Fibroblast of gingiva (primary cell): Measurements from ENCODE around the gene PLEKHM2.

ENCODE experiments used
- DNase-seq: peaks from one replicate; pipeline ENCODE4 v3.0.0-alpha.2; 2011; ENCODE audit warnings: low read depth

The PLEKHM2 gene

DNA sequence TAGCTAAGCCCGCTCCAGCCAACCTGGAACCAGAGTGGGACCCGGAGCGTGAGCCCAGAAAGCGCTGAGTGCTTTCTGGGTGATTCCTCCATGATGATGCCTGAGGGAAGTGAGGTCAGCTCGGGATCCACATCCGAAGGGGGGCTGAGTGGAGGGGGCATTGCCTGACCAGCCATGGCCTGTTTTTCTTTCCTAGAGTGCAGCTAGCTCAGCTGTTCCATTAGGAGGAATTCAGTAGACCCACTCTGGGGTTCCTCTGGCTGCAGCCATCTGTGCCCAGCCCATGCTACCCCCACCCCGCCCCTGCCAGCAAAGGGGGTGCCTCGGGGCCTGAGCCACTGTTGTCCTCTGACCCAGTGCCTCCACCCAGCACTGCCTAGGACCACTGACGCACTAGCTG is 42.4 kb downstream of the PLEKHM2 start:
- no peak for DNase-seq

DNA sequence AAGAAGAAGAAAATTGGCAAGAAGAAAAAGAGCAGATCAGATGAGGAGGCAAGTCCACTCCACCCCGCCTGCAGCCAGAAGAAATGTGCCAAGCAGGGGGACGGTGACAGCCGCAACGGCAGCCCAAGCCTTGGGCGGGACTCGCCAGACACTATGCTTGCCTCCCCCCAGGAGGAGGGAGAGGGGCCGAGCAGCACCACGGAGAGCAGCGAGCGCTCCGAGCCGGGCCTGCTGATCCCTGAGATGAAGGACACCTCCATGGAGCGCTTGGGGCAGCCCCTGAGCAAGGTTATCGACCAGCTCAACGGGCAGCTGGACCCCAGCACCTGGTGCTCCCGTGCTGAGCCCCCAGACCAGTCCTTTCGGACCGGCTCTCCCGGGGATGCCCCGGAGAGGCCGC is 42.9 kb downstream of the PLEKHM2 start:
- no peak for DNase-seq

DNA sequence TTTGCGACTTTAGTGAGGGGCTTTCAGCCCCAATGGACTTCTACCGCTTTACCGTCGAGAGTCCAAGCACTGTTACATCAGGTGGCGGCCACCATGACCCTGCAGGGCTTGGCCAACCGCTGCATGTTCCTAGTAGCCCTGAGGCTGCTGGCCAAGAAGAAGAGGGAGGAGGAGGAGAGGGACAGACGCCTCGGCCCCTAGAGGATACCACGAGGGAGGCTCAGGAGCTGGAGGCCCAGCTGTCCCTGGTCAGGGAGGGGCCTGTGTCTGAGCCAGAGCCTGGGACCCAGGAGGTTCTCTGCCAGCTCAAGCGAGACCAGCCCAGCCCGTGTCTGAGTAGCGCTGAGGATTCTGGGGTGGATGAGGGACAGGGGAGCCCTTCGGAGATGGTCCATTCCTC is 43.3 kb downstream of the PLEKHM2 start:
- DNase-seq = no peak

DNA sequence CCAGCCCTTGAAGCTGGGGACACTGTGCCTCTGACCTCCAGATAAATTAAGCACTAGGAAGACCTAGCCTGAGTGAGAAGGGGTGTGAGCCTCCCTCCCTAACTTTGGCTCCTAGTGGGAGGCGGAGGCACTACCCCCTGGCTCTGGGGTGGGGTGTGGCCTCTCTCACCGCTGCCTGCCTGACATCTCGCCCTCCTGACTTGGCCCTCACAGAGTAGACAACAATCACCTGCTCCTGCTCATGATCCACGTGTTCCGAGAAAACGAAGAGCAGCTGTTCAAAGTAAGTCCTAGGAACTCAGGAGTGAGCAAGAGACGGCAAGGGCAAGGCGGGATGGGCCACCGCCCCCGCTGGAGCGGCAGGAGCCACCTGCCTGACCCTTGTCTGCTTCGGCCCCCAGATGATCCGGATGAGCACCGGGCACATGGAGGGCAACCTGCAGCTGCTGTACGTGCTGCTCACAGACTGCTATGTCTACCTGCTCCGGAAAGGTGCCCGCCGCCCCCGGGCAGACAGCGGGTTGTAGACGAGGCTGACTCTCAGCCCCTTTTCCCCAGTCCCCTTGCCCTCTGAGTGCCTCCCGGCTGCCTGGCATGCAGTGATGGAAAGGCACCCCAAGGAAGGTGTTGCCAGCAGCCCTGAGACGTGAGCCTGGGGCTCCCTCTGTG is 43.9 kb downstream of the PLEKHM2 start:
- DNase-seq = no peak

DNA sequence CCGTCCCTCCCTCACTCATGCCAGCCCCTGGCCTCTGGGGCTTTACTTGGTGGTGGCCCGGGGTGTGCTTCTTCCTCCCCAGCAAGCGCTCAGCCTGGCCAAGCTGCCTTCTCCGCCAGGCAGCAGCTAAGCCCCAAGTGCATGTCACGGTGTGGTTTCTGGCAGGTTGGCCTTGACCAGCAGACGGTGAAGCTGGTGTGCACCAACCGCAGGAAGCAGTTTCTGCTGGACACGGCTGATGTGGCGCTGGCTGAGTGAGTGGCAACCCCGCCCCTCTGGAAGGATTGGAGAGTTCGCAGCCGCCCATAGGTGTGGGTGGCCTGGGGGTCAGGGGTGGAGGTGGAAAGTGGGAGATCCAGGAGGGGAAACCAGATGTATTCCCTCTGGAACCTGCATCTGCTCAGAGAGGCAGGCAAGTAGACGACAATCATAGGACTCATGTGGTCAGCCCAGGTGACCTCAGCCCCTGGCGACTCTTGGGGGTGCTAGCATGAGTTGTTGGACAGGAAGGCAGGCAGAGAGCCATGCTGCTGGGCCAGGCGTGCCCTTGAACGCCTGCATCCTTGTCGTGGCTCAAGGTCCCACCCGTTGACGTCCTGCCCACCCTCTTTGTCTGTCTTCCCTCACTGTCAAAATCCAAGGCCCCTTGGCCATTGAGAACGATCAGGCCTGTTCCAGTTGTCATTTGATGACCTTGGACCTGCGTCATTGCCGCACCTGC is 45.0 kb downstream of the PLEKHM2 start:
- DNase-seq = no peak

DNA sequence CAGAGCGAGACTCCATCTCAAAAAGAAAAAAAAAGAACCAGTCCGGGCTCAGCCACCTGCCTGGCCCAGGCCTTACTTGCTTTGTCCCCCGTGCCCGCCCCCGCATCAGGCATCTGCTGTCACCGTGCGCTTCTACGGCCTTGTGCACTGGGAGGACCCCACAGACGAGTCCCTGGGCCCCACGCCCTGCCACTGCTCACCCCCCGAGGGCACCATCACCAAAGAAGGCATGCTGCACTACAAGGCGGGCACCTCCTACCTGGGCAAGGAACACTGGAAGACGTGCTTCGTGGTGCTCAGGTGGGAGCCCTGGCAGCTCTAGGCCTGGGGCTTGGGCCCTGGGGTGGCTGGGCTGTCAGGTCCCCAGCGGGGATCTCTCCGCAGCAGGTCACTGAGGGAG is 46.3 kb downstream of the PLEKHM2 start:
- no peak for DNase-seq

DNA sequence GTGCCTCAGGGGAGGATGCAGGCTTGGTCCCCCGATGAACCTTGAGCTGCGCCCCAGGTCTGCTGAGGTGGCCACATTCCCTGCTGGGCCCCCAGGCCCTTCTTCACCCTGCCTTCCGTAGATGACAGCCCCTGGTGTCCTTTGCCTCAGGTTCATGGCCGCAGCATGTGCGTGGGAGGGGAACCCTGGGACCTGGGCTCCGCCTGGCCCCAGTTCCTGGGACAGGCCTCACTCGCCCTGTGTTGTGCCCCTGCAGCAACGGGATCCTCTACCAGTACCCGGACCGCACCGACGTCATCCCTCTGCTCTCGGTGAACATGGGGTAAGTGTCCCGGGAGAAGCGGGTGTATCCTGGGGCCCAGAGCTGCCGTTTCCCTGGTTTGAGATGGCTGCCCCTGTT is 46.8 kb downstream of the PLEKHM2 start:
- DNase-seq = no peak

DNA sequence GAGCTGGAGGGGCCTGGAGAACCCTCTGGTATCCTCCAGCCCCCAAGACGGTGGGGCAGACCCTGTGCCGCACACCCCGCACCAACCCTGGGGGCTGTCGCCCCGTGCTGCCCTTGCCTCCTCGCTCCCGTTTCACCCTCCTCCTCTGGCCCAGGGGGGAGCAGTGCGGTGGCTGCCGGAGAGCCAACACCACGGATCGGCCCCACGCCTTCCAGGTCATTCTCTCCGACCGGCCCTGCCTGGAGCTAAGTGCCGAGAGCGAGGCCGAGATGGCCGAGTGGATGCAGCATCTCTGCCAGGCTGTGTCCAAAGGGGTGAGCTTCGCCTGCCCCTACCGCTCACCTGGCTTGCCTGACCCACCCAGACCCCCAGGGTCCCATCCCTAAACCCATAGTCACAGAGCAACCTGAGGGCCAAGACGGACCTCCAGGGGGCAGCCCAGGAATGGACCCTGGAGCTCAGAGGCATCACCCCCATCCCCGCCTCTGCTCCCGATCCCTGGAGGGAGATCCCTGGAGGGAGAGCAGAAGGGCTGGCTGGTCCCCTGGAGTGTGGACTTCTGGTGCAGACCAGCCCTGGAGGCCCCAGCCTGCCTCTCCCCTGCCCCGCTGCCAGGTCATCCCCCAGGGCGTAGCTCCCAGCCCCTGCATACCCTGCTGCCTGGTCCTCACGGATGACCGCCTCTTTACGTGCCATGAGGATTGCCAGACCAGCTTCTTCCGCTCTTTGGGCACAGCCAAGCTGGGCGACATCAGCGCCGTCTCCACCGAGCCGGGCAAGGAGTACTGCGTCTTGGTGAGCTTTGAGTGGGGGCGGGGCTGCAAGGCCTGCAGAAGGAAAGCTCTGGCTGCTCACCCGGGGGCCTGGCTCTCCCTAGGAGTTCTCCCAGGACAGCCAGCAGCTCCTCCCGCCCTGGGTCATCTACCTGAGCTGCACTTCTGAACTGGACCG is 47.9 kb downstream of the PLEKHM2 start:
- DNase-seq = no peak

DNA sequence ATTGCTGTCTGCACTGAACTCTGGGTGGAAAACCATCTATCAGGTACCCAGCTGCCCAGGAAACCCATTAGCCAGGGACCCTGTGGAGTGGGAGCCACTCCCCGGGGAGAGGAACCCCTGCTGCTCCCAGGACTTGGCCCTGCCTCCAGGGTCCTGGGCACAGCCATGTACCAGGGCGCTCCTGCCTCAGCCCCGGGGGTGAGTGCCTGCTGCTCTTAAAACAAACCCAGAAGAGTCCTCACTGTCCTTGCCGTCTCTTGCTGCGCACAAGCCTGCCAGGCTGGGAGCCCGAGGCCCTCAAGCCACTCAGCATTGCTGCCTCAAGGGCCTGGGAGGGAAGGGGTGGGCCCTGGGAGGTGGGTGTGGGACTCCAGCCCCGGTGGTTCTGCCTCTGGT is 48.6 kb downstream of the PLEKHM2 start:
- DNase-seq = no peak

DNA sequence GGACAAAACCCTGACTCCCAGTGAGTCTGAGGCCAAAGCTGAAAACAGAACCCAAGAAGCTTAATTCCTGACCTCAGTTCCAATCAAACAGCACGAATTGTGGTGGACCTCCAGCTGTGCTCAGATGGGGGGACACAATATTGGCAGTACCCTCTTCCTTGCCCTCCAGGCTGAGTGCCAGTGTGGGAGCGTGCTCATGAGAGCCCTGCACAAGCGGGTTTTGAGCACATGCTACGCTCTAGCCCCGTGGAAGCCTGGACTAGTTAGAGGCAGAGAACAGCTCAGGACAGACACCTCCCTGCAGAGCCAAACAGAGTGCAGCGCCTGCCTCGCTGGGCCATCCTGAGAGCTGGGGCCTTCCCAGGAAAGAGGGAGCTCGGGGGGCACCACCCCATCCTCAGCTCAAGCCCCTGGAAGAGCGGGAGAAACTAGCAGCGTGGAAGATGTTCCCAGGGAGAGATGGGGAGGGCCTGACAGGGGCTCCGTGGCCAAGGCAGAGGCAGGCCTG is 49.2 kb downstream of the PLEKHM2 start:
- DNase-seq = no peak

DNA sequence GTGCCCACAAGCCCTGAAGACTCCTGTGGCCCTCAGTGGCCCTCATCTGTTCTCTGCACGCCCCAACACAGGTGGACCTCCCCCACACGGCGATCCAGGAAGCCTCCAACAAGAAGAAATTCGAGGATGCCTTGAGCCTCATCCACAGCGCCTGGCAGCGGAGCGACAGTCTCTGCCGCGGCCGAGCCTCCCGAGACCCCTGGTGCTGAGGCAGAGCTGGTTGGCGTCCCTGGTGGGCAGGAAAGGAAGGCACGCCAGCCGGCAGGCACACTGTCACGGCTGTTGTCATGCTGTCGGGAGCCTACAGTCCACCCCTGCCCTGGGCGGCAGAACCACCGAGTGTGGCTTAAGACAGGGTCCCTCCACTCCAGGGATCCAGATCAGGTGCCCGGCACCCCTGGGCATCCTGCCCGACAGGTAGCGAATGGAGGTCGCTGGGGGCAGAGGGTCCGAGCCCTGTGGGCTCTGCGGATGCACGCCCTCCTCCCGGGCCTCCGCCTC is 49.7 kb downstream of the PLEKHM2 start:
- no peak for DNase-seq

DNA sequence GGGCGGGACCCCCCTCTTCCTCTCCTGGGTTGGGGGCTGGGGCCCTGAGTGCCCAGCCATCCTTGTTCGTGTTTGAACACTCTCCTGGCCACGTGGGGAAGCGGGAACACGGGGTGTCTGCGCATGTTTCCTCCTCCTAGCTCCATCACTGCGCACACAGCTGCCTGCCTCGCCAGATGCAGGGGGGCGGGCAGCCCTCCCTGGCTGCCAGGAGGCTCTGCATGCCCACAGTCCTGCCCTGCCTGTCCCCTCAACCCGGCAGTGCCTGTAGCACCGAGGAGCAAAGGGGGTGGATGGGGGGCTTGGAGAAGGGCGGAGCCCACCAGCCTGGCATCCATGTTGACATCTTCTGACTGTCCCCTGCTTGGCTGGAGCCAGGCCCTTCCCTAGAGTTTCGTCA is 50.2 kb downstream of the PLEKHM2 start:
- DNase-seq = no peak

DNA sequence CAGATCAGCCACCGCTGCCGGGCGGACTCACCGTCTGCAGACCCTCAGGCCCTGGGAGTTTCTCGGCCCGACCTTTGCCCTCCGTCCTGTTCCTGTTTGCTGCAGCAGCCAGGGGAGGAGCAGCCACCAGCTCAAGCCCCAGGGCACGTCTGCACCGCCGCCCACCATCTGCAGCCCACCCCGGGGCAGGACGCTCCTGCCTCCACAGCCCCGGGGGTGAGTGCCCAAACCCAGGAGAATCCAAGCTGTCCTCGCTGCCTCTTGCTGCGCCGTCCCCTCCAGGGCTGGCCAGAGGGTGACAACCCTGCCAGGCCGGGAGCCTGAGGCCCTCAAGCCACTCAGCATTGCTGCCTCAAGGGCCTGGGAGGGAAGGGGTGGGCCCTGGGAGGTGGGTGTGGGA is 50.8 kb downstream of the PLEKHM2 start:
- DNase-seq = no peak

DNA sequence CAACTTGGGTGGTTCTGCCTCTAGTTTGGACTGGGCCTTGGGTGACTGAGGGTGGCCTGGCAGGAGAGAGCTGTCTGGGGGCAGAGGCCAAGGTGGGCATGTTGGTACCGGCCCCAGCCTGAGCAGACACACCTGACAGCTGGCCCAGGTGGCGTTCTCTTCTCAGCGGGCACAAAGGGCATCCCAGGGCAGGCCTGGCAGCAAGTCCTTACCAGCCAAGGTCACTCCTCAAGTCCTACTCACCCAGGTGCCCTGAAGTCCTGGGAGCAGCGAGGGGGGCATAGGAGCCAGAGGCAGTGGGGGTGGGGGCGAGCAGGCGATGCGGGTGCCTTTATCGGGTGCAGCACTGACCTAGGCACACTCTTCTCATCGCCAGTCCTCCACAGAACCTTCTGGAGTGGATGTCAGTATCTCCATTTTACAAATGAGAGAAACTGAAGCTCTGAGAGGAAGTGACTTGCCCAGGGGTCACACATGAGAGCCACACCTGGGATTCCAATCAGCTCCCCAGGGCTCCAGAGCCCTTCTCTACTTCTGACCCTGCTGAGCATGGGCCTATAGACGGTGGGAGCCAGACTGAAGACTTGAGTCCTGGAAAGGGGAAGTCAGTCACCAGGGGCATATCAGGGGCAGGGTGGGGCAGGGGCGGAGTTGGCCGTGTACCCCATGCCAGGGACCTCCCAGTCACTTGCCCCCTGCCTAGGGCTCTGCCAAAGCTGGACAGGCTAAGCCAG is 51.4 kb downstream of the PLEKHM2 start:
- DNase-seq = no peak

DNA sequence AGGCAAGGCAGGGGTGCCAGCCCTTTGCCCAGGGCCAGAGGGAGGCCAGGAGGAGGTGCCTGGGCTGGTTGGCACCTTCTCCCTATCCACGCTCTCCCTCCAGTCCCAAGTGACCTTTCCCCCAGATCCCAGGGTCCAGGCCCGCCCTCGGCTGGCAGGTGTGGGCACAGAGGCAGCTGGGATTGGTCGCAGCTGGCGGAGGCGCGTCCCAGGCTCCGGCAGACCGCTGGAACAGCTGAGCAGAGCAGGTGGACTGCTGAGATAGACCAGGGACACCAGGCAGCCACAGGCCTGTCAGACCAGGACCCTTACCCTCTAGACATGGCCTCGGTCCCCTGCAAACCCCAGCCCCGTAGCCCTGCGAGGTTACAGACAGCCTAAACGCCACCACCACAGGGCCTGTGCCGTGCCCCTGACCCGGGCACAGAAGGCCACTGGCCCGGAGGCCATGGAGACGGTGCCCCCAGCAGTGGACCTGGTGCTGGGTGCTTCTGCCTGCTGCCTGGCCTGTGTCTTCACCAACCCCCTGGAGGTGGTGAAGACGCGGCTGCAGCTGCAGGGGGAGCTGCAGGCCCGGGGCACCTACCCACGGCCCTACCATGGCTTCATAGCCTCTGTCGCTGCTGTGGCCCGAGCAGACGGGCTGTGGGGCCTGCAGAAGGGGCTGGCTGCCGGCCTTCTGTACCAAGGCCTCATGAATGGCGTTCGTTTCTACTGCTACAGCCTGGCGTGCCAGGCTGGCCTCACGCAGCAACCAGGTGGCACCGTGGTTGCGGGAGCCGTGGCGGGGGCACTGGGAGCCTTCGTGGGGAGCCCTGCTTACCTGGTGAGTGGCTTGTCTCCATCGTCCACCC is 52.1 kb downstream of the PLEKHM2 start, which contains the start of gene SLC25A34:
SLC25A34 (plus strand) TSS at position 221 of the 854 bp plus-strand sequence; CDS start at position 449, 228 bp downstream.
- no peak for DNase-seq

DNA sequence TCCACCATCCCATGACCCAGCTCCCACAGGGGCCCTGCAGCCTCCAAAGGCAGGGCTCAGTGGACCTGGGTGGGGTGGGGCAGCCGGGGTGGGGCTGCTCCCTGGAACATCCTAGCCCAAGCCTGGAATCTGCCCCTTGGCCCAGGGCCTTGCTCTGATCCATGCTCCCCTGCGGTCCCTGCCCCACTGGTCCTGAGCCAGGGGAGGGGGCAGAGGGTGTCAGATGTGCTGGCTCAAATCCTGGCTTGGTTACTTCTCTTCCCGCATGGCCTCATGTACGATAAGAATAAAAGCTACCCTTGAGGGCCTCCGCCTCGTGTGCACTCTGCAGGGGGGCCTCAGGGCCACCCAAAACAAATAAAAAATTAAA is 52.8 kb downstream of the PLEKHM2 start:
- DNase-seq = no peak

DNA sequence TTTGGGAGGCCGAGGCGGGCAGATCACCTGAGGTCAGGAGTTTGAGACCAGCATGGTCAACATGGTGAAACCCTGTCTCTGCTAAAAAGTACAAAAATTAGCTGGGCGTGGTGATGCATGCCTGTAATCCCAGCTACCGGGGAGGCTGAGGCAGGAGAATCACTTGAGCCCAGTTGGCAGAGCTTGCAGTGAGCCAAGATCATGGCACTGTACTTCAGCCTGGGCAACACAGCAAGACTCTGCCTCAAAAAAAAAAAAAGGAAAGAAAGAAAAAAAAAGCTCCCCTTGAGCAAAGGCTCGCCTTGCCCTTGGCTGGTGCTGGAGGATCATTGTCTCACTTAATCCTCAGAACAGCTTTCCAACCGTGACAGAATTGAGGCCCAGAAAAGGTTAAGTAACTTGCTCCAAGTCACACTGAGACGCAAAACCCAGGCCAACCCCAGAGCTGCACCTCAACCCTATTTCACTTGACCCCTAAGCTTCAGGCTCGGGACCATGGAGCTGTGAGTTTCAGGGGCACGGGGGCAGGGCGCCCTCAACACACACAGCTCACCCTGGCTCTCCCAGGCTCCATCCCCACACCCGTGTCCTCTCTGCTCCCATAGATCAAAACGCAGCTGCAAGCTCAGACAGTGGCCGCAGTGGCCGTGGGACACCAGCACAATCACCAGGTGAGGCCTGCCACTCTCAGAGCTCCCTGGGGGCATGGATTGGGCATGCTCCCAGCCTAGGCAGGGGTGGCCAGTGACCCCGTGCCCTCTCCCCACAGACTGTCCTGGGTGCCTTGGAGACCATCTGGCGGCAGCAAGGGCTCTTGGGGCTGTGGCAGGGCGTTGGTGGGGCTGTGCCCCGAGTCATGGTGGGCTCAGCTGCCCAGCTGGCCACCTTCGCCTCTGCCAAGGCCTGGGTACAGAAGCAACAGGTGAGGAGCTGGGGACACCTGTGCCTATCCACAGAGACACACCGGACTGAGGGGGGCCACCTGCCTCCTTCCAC is 53.5 kb downstream of the PLEKHM2 start:
- no peak for DNase-seq

DNA sequence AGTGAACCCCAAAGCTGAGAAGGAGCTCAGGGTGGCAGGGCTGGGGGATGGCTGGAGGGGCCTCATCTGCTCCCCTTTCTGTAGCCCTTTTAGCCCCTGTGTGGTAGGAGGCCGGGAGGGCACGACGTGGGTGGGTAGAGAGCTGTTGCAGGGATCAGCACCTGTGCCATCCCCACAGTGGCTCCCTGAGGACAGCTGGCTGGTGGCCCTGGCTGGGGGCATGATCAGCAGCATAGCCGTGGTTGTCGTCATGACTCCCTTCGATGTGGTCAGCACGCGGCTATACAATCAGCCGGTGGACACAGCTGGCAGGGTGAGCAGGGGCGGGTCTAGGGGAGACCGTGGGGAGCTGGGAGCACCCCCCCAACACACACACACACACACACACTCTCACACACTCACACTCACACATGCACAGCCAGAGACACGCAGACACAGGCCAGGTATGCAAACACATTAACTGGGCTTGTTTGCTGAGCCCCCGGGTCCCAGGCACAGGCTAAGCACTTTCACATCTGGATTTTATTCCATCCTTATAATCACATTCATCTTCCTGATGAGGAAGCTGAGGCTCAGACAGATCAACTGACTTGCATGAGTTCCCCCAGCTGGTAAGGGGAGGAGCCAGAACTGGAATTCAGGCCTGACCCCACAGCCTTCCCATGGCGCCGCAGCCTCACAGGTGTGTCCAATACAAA is 54.4 kb downstream of the PLEKHM2 start:
- DNase-seq = no peak

DNA sequence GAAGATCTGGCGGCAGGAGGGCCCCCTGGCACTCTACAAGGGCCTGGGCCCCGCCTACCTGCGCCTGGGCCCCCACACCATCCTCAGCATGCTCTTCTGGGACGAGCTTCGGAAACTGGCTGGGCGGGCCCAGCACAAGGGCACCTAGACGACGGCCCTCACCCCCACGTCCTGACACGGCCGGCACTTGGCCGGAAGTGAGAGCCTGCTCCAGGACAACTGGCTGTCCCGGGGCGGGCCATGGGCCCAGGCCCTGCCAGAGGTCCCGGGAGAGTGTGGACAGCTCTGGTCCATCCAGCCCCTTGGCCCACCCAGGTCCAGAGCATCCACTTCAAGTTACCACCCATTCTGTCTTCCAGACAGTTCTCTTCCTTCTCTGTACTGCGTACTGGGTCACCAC is 55.1 kb downstream of the PLEKHM2 start:
- DNase-seq = no peak
